AG08395 (cell line): Measurements from ENCODE around the gene SMARCC1.

Source experiments
- DNase-seq: peaks from one replicate; pipeline ENCODE4 v3.0.0; 2012; ENCODE audit warnings: mixed read lengths, low spot score

Gene SMARCC1

GRCh38 chr3:47634996-47635395, 146.7 kb downstream of the SMARCC1 start:
- DNase-seq = no peak

DNA sequence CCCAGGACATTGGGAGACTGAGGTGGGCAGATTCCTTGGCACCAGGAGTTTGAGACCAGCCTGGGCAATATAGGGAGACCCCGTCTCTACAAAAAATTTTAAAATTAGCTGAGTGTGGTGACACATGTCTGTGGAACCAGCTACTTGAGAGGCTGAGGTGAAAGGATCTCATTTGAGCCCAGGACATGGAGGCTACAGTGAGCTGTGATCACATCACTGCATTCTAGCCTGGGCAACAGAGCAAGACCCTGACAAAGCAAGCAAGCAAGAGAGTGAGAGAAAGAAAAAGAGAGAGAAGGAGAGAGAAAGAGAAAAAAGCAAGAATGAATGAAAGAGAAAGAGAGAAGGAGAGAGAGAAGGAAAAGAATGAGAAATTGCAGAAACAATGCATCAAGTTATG, 150.9 kb downstream of the SMARCC1 start:
- DNase-seq = no peak

- DNase-seq = no peak
Measured at GRCh38 chr3:47629770-47630169, 151.9 kb downstream of the SMARCC1 start.

- no peak for DNase-seq
Measured at GRCh38 chr3:47628426-47628825, 153.3 kb downstream of the SMARCC1 start.

DNA sequence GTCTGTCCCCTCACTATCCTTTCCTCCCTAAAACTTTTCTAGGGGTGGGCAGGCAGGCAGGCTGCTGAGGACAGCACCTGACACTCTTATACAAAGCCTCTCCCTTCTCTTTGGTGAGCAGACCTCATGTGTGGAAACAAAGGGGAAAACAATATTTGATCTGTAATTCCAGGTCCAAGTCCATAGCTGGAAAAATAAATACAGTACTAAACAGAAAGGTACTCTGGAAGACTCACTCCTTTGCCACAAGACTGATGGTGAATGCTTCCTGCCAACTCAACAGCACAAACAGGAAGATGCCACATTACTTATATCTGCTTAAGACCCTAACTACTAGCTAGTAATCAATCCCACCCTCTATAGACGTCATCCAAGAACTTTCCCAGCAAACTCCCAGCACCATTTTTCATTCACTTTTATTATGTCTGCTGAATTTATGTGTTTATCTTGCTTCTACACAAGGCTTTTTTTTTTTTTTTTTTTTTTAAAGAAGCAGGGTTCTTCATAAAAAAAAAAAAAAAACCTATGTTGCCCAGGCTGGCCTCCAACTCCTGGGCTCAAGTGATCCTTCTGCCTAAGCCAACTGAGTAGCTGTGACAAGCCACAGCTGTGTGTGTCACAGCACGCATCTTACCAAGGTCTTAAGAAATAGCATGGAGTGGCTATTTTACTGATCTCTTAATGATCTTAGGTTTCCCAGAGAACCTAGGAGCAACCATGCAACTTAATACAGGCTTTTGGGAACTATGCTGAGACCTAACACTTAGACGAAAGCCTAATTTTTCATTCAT, 158.8 kb downstream of the SMARCC1 start:
- DNase-seq = no peak

DNA sequence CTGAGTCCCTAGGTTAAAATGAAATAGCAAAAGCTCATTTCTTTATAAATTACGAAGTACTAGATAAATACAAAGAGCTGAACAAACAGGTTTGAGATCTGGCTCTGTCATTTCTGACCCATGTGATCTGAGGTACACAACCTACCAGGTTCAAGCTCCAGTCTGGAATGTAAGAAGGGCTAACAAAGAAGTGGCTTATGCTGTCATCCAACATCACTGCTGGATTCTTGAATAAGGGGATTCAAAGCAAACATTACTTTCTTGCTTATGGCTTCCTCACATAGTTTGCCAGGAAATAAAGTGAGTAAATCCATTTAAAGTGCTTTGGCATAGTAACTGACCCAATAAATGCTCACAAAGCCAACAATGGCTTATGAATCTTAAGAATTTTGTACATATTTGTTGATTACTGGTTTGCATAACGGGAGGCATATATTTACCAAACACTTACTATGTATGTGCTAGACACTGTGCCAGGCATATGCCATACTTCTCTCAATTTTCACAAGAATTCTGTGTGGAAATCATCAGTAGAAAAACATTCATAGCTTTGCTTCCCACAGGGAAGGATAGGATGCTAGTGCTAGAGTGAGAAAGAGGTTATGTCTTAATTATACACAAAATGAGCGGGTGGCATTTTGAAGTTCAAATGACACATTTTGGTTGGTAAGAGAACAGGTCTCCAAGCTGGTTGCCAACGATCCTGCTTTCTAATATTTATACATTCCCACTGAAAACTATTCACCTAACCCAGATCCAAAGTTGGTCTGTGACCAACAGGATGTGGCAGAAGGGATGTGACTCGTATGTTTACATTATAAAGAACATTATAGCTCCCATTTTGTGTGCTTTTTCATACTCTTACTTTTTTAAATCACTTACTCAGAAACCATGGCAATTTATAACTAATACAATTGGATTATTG, 164.3 kb downstream of the SMARCC1 start:
- peak; percentile 5 for DNase-seq

DNA sequence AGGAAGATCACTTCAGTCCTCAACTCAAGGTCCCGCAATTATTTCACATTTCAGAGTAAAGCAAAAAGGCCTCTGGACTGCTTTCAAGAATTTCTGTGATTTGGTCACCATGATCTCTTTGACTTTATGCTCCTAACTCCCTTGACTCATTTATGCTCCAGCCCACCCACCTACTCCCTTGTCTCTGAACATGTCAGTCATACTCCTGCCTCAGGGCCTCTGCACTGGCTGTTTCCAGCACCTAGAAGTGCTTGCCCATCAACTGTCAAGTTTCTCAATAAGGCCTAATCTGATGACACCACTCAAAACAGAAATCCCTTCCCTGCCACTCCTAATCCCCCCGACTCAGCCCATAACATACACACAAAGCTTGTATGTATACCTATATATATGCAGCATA, 166.9 kb downstream of the SMARCC1 start:
- no peak for DNase-seq

DNA sequence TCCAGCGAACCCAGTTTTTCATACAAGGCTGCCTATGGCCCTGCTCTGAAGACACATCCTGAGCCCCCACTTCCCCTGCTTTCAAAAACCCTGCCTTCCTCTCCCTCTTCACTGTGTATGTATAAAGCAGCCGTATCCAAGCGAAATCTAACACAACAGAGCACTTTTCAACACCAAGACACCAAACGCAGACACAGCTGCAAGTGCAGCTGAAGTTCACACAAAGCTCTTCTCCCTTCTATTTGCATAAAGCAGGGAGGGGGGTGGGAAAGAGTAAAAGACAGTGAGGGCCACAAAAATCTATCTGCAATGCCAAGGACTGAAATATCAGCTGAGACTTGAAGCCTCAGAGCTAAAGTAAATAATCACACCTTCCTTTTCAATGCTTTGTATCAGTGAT, 168.0 kb downstream of the SMARCC1 start:
- no peak for DNase-seq

DNA sequence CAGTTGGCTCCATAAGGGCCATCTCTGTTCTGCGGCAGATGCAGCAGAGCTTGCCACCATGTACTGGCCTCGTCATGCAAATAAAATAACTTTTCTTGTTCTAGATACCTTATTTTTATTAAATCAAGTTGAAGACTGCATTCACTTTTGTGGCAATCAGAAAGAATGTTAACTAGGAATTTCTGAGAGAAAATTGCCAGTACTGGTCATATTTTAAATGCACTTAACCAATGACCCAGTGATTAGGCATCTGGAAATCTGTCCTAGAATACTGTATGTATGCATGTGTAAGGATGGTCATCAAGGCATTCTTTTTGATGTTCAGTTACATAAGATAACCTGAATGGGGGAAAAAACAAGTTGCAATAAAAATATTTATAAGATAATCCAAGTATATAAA, 168.8 kb downstream of the SMARCC1 start:
- no peak for DNase-seq

- DNase-seq = peak; percentile 68
Measured at GRCh38 chr3:47612178-47612577, 169.5 kb downstream of the SMARCC1 start.

GRCh38 chr3:47611576-47611975, 170.1 kb downstream of the SMARCC1 start:
- no peak for DNase-seq

DNA sequence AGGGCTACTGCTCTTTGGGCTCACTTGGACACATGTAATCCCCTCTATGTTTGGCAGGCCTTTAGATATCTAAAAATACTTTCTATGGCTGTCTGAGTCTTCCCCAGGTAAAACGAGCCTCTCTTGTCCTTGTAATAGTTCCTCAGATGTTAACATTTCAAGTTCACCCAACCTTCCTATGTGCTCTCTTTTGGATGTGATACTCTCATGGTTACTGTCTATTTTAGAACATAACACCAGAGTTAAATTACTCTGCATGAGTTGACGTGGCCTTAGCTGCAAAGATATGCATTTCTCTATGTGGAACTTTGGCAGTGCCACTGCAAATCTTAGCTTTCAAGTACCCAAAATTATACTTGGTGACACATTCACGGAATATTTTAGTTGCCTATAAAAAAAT, 171.1 kb downstream of the SMARCC1 start:
- DNase-seq = no peak

GRCh38 chr3:47607335-47607734, 174.4 kb downstream of the SMARCC1 start:
- DNase-seq = no peak

DNA sequence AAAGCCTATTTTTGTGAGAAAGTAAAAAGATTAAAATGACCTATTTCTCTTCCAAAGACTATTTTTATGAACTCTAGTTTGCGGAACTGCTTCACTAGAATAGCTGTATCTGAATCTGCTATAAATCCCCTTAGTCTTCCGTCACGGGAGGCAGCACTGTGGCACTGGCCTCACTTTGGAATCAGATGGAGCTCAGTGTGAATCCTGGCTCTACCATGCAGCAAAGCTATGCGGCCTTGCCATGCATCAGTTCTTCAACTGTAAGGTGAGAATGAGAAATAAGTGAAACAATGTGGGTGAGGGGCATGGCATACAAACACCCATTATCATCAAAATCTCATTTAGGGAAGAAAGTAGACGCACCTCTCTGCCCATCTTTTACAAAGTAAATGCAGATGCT, 175.5 kb downstream of the SMARCC1 start:
- no peak for DNase-seq

DNA sequence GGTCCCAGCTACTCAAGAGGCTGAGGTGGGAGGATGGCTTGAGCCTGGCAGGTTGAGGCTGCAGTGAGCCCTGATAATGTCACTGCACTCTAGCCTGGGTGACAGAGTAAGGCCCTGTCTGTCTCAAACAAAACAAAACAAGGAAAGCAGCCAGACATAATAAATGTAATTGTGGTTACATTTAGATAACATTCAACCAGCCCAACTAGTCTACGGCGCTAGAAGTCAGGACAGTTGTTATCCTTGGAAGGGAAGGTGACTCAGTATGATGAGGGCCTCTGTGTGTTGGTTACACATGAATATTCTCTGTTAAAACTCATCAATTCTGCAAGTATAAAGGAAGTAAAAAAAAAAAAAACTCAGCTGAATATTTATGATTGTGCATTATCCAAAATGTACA, 176.0 kb downstream of the SMARCC1 start:
- no peak for DNase-seq

- DNase-seq = no peak
Measured at GRCh38 chr3:47604145-47604544, 177.5 kb downstream of the SMARCC1 start.

DNA sequence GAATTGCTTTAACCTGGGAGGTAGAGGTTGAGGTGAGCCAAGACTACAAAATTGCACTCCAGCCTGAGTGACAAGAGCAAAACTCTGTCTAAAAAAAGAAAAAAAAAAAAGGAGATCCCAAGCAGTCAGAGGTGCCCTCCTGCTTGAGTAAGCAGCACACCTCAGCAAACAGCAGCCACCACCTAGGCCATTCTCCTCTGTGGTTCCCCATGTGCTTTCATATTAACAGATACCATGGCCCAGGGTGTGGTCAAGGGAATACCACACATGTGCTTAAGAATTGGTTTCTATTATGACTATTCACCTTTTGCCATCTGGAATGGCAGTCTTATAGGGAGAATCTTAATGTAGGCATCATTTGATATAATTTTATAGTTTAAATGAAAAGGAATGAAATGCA, 178.4 kb downstream of the SMARCC1 start:
- DNase-seq = no peak

- DNase-seq = no peak
Measured at GRCh38 chr3:47601281-47601680, 180.4 kb downstream of the SMARCC1 start.

GRCh38 chr3:47594792-47595191, 186.9 kb downstream of the SMARCC1 start:
- DNase-seq = no peak

- DNase-seq = no peak
Measured at GRCh38 chr3:47592066-47592795, 189.5 kb downstream of the SMARCC1 start.

- DNase-seq = no peak
Measured at GRCh38 chr3:47590216-47590615, 191.5 kb downstream of the SMARCC1 start.

DNA sequence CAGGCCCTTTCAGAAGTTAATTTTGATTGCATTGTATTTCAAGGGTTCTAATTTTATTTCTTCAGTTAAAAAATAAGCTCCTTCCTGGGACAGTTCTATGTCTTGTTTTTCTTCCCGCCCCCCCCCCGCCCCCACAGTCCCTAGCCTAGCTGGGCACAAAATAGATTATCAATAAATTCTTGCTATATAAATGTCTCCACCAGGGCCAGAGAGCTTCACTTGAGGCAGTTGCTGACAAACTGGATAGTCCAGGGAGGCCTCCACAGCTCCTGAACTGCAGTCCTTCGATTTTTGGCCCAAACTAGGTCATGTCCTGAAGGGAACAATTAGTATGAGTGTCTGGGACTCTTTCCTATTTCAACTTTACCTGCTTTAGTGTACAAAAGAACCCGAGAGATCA, 193.1 kb downstream of the SMARCC1 start:
- no peak for DNase-seq

DNA sequence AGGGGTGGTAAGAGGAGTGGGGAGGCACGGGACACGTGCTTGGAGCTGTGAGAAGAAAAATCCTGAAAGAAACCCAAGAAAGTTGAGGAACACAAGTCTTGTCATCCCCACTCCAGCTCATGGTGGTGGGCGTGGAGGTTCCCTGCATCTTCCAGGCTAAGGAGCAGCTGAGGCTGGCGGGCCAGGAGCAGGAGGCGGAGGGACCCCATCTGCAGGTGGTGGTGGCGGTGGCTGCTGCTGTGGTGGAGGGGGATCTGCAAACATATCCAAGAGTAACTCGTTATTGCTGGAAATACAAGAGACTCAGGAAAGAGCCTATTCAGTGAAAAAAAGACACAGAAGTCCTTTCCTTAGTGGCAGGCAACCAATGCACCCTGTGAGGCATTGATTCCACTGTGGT, 193.6 kb downstream of the SMARCC1 start:
- no peak for DNase-seq
